DMS 273 (cell line): ENCODE data around the gene VAV1.
"Not testable (repeated sequence)": the region's sequence is repeated elsewhere in the genome, so short reads cannot be mapped to it uniquely, and the experiment has no call there.

Source experiments
- DNase-seq: peaks from one replicate; lab custom pipeline; 2025; ENCODE audit not compliant: unreplicated experiment; lab: John Stamatoyannopoulos, UW

The VAV1 gene

DNA sequence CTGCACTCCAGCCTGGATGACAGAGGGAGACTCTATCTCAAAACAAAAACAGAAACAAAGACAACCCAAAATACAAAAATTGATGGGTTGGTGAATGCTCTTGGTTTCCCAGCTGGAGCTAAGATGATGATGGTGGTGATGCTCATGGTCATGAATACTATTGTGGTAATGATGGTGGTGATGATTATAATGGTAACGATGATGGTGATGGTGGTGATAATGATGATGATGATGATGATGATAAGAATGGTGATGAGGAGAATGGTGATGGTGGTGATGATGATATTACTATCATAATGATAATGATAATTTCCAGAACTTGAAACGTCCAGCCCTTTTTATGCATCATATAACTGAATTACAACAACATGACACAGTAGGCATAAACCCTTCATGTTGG lies 40.1 kb downstream of the VAV1 start:
- no peak for DNase-seq

DNA sequence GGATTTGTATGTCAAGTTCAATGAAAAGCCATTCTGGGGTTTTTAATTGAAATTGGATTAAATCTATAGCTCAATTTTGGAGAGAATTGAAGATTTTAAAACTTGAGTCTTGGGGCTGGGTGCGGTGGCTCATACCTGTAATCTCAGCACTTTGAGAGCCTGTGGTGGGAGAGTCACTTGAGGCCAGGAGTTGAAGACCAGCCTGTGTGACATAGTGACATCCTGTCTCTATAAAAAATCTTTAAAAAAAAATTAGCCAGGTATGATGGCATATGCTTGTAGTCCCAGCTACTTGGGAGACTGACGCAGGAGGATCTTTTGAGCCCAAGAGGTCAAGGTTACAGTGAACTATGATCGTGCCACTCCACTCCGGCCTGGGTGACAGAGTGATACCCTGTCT lies 41.2 kb downstream of the VAV1 start:
- DNase-seq: no peak

DNA sequence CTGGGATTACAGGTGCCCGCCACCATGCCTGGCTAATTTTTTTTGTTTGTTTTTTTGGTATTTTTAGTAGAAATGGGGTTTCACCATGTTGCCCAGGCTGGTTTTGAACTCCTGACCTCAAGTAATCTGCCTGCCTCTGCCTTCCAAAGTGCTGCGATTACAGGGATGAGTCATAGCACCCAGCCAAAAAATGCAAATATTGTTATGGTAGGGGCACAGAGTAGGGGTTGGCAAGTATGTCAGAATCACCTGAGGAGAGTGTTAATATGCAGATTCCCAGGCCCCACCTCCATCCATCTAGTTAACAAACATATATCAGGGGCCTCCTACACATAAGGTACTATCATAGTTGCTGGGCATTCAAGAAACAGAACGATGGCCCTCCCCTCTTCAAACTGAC lies 44.7 kb downstream of the VAV1 start:
- no peak for DNase-seq

DNA sequence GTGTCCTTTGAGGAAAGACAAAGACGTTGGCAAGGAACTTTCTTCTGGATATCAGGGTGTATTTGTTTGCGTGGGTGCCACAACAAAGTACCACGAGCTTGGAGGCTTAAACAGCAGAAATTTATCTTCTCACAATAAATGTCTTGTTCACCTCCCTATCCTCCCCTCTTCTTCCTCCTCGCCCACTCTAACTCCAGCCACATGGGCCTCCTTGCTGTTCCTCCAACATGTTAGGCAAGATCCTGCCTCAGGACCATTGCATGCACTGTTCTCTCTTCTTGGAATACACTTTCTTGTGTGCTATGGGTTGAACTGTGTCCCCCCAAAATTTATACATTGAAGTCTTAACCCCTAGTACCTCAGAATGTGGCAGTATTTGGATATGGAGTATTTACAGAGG lies 45.7 kb downstream of the VAV1 start:
- DNase-seq: no peak

DNA sequence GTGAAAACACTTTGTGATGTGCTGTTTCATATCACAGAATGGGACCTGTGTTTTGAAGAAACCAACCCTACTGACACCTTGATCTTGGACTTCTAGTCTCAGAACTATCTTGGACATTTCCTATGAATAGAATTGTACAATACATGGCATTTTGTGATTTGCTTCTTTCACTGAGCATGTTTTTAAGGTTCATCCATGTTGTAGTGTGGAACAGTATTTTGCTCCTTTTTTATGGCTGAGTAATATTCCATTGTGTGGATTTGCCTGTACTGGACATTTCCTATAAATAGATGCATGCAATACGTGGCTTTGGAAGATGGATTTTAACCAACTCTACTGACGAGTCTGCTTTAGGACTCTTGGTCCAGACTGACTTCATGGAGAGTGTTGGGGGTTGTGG lies 46.8 kb downstream of the VAV1 start:
- no peak for DNase-seq

DNA sequence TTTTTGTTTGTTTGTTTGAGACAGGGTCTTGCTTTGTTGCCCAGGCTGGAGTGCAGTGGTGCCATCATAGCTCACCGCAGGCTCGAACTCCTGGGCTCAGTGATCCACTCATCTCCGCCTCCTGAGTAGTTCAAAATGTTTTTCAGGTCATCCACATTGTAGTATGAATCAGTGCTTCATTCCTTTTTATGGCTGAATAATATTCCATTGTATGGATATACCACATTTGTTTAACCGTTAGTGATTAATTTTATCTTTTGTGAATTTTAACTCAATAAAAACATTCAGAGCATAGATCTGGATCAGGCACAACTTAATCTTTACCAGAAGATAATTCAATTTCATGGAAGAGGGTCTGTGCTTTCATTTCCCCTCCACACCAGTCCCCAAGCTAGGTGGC lies 47.7 kb downstream of the VAV1 start:
- DNase-seq: no peak

DNA sequence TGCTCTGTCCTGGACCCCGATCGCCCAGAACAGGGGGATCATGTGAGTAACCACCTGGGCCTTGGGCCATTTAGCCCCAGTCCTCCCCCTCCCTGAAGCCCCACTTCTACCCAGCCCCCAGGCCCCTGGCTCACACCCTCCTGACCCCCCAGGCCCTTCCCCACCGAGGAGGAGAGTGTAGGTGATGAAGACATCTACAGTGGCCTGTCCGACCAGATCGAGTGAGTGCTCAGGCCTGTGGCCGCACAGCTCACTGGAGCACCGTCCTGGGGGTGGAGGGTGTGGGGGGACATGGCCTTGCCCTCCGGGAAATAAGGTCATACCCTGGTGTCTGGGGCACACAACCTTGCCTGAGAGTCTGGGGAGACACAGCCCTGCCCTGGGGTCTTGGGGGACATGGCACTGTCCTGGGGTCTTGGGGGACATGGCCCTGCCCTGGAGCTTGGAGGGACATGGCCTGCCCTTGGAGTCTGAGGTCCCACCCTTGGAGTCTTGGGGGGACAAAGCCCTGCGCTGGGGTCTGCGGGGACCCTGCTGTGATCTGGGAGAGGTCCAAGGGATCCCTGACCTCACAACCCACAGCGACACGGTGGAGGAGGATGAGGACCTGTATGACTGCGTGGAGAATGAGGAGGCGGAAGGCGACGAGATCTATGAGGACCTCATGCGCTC lies 49.3 kb downstream of the VAV1 start:
- no peak for DNase-seq

DNA sequence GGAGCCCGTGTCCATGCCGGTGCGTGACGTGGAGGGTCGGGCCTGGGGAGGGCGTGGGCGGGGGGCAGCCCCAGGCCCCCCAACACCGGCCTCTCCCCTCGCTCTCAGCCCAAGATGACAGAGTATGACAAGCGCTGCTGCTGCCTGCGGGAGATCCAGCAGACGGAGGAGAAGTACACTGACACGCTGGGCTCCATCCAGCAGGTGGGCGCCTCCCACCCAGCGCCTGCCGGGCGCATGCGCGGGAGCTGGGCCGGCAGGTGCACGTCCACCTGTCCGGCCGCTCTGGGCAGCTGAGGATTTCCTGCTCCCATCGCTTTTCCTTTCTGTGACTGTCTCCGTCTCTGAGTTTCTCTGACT lies 49.8 kb downstream of the VAV1 start:
- DNase-seq: no peak

DNA sequence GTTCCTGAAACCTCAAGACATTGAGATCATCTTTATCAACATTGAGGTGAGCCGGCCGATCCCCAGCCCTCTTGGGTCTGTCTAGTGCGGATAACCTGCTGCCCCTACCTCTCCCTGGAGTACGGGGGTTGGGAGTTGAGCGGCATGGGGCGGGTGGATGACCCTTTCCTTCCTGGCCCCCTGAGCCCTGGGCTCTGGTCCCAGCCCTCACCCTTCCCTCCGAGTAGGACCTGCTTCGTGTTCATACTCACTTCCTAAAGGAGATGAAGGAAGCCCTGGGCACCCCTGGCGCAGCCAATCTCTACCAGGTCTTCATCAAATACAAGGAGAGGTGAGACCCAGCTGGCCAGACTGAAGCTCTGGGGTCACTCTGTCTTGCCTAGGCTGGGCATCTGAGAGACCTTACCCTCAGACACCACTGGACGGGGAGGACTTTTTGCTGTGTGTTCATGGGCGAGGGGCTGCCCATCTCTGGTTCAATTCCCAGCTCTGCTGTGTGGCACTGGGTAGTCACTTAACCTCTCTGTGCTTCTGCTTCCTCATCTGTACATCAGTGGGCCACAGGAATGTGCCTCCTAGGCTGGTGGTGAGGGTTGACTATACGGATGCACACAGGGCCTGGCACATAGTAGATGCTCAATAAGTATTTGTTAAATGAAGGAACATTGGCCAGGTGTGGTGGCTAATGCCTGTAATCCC lies 52.7 kb downstream of the VAV1 start:
- DNase-seq: no peak

DNA sequence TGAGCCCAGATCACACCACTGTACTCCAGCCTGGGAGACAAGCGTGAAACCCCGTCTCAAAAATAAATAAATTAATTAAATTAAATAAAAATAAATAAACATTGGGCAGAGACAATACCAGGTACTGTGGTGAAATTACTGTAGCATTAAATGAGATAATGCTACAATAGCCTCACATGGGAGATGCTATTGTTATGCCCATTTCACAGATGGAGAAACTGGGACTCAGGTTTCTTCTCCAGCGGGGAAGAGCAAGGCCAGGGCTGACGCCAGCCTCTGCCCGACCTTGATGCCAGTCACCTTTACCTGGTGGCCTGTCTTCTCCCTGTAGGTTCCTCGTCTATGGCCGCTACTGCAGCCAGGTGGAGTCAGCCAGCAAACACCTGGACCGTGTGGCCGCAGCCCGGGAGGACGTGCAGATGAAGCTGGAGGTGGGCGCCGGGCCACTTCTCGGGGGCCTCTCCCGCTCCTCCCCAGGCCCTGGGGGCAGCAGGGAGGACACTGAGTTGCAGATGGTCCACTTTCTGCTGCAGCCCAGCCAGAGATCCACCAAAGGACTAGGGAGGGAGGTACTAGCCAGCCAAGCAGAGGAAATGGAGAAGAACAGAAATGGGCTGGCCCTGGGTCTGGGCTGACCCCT lies 53.9 kb downstream of the VAV1 start:
- no peak for DNase-seq

DNA sequence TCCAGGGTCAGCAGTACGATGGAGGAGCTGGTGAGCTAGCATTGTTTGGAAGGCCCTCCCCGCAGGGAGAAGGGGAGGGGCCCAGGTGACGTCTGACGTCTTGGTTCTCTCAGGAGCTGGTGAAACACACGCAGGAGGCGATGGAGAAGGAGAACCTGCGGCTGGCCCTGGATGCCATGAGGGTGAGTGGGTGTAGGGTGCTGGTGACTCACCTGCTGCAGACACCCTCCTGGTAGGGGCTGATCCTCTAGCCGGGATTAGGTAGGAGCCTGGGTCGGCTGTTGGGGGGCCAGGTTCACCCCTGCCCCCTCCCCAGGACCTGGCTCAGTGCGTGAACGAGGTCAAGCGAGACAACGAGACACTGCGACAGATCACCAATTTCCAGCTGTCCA lies 55.8 kb downstream of the VAV1 start:
- no peak for DNase-seq

DNA sequence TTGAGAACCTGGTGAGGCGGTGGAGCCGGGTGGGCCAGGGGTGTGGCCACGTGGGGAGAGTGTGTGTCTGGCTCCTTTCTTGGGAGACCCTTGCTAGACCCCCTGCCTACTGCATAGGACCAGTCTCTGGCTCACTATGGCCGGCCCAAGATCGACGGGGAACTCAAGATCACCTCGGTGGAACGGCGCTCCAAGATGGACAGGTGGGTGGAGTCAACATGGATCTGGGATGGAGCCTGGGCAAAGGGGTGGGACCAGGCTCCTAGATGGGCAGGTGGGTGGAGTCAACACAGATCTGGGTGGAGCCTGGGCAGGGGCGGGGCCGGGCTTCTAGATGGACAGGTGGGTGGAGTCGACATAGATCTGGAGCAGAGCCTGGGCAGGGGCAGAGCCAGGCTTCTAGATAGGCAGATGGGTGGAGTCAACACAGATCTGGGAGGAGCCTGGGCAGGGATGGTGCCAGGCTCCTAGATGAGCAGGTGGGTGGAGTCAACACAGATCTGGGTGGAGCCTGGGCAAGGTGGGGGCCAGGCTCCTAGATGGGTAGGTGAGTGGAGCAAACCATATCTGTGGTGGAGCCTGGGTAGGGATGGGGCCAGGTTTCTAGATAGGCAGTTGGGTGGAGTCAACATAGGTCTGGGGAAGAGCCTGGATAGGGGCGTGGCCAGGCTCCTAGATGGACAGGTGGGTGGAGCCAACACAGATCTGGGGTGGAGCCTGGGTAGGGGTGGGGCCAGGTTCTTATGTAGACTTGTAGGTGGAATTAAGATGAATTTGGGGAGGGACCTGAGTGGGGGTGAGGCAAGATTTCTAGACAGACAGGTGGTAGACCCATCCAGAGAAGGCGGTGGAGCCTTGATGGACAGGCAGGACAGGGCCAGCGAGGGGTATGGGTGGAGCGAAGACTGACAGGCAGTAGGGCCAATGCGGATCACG lies 56.5 kb downstream of the VAV1 start:
- DNase-seq: peak; percentile 24

DNA sequence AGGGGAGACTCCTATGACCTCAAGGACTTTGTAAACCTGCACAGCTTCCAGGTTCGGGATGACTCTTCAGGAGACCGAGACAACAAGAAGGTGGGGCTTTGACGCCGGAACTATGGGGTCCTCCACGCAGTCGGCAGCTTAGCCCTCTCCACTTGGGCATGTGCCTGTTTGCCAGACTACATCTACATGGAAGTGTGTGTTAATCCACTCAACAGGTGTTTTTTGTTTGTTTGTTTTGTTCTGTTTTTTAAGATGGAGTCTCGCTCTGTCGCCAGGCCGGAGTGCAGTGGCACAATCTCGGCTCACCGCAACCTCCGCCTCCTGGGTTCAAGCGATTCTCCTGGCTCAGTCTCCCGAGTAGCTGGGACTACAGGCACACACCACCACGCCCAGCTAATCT lies 57.3 kb downstream of the VAV1 start:
- not testable (repeated sequence) for DNase-seq

DNA sequence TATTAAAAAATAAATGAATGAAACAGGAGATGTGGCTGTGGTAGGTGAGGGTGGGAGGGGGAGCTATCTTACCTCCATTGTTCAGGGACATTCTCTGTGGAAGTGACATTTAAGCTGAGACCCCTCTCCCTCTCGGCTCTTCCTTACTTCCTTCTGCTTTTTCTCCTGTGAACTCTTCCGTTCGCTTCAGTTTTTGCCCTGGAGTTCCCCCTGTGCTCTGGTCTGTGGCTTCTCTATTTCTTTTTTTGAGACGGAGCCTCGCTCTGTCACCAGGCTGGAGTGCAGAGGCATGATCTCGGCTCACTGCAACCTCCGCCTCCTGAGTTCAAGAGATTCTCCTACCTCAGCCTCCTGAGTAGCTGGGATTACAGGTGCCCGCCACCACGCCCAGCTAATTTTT lies 58.6 kb downstream of the VAV1 start:
- not testable (repeated sequence) for DNase-seq

DNA sequence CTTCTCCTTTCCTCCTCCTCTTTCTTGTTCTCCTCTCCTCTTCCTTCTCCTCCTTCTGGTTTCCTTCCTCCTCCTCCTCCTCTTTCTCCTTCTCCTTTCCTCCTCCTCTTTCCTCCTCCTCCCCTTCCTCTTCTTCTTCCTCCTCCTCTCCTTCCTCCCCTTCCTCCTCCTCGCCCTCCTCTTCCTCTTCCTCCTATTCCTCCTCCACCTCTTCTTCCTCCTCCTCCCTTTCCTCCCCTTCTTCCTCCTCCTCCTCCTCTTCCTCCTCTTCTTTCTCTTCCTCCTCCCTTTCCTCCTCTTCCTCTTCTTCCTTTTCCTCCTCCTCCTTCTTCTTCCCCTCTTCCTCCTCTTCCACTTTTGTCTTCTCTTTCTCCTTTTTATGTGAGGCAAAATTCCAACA lies 59.9 kb downstream of the VAV1 start:
- DNase-seq: no peak

DNA sequence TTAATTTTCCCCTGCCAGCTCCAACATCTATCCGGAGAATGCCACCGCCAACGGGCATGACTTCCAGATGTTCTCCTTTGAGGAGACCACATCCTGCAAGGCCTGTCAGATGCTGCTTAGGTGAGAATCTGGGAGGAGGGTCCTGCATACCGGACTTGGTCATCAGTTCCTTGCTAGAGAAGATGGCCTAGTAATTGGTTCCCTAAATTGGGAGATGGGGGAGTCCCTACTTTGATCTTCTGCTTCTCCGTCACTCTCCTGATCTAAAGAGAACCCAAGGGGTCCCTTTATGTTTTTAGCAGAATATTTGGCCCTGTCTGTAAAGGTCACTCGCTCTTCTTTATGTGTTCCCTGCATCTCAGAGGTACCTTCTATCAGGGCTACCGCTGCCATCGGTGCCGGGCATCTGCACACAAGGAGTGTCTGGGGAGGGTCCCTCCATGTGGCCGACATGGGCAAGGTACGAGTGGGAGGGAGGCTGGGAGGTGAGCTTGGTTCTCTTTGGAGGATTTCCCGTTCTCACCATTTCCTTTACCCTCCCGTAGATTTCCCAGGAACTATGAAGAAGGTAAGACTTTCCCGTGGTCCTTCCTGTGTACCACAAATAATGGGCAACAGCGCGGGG lies 60.8 kb downstream of the VAV1 start:
- DNase-seq: no peak

DNA sequence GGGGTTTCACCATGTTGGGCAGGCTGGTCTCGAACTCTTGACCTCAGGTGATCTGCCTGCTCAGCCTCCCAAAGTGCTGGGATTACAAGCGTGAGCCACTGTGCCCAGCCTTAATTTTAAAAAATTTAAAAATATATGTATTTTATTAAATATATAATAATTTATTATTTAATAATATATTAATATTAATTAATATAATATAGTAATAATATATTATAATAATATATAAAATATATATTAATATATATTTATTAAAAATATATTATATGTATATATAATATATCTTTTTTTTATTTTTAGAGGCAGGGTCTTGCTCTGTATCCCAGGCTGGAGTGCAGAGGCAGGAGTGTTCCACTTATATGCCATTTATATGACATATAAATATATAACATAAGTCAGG lies 61.9 kb downstream of the VAV1 start:
- DNase-seq: no peak

DNA sequence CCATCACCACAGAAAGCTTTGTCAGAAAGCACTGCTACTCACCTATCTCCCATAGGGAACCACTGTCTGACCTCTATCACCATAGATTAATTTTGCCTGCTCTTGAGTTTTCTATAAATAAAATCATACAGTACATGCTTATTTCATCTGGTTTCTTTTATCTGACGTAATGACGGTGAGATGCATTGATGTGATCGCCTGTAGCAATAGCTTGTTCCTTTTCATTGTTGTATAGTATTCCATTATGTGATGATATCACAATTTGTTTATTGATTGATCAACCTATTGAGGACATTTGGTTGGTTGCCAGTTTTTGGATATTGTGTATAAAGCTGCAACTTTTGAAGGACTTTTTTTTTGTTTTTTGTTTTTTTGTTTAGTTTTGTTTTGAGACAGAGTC lies 63.0 kb downstream of the VAV1 start:
- DNase-seq: no peak

DNA sequence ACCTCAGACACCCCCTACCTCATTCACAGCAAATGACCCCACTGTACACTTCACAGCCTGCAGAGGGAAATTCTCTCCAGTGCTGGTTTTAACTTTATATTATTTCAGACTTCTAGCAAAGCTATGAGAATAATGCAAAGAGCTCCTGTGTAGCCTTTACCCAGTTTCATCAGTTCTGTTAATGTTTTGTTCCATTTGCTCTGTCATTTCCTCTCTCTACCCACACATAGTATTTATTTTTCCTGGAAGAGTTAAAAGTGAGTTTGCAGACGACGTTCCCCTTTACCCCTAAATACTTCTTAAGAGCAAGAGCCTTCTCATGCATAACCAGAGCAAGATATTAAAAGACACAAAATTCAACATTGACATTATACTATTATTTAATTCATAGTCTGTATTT lies 65.0 kb downstream of the VAV1 start:
- DNase-seq: no peak

DNA sequence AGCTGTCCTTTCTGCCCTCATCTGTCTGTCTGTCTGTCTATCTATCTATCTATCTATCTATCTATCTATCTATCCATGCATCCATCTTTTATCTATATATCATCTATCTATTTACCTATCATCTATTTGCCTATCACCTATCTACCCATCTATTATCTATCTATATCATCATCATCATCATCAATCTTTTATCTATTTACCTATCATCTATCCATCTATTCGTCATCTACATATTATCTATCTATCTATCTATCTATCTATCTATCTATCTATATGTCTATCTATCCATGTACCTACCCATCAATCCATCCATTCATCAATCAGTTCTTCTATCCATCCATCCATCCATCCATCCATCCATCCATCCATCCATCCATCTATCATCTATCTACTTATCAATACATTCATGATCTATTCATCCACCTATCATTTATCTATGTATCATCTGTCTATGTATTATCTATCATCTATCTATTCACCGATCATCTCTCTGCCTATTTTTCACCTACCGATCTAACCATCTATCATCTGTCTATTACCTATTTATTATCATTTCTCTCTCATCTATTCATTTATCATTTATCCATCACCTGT lies 65.7 kb downstream of the VAV1 start:
- DNase-seq: no peak
